GM21619 (cell line): ENCODE results near the gene DSCAML1.
"Not testable (repeated sequence)": the region's sequence is repeated elsewhere in the genome, so short reads cannot be mapped to it uniquely, and the experiment has no call there.

Experiments
- ATAC-seq: cut with Tn5 transposase; IDR thresholded peaks from one replicate; pipeline ENCODE4 v1.9.1; 2021; ENCODE audit not compliant: unreplicated experiment

Gene DSCAML1

GRCh38 chr11:117419482-117420142 lies 377.4 kb downstream of the DSCAML1 start:
- no peak for ATAC-seq

GRCh38 chr11:117418737-117419481 lies 378.1 kb downstream of the DSCAML1 start:
- ATAC-seq: no peak

- no peak for ATAC-seq
Observed at GRCh38 chr11:117417856-117418255, 379.2 kb downstream of the DSCAML1 start.

GRCh38 chr11:117417342-117417741 lies 379.7 kb downstream of the DSCAML1 start:
- no peak for ATAC-seq

GRCh38 chr11:117415358-117415896 lies 381.6 kb downstream of the DSCAML1 start:
- ATAC-seq: no peak

- ATAC-seq: no peak
Observed at GRCh38 chr11:117414724-117415123, 382.3 kb downstream of the DSCAML1 start.

- no peak for ATAC-seq
Observed at GRCh38 chr11:117413616-117414015, 383.4 kb downstream of the DSCAML1 start.

- no peak for ATAC-seq
Observed at GRCh38 chr11:117412653-117413275, 384.3 kb downstream of the DSCAML1 start.

GRCh38 chr11:117412176-117412575 lies 384.8 kb downstream of the DSCAML1 start:
- no peak for ATAC-seq

- no peak for ATAC-seq
Observed at GRCh38 chr11:117411736-117412135, 385.3 kb downstream of the DSCAML1 start.

GRCh38 chr11:117410861-117411710 lies 385.9 kb downstream of the DSCAML1 start:
- no peak for ATAC-seq

GRCh38 chr11:117410238-117410637 lies 386.8 kb downstream of the DSCAML1 start:
- no peak for ATAC-seq

GRCh38 chr11:117409511-117409910 lies 387.5 kb downstream of the DSCAML1 start:
- ATAC-seq: no peak

GRCh38 chr11:117408356-117408755 lies 388.7 kb downstream of the DSCAML1 start:
- no peak for ATAC-seq

- ATAC-seq: no peak
Observed at GRCh38 chr11:117407016-117407415, 390.0 kb downstream of the DSCAML1 start.

- ATAC-seq: not testable (repeated sequence)
Observed at GRCh38 chr11:117405898-117406297, 391.1 kb downstream of the DSCAML1 start.

- not testable (repeated sequence) for ATAC-seq
Observed at GRCh38 chr11:117399100-117399840, 397.7 kb downstream of the DSCAML1 start.

- not testable (repeated sequence) for ATAC-seq
Observed at GRCh38 chr11:117398618-117399017, 398.4 kb downstream of the DSCAML1 start.

- ATAC-seq: no peak
Observed at GRCh38 chr11:117396970-117397369, 400.0 kb downstream of the DSCAML1 start.

- ATAC-seq: no peak
Observed at GRCh38 chr11:117395476-117395875, 401.5 kb downstream of the DSCAML1 start.
